T follicular helper cell (primary cell): ENCODE data around the gene ALDH2.
"Not testable (repeated sequence)": the region's sequence is repeated elsewhere in the genome, so short reads cannot be mapped to it uniquely, and the experiment has no call there.

Source experiments
- DNase-seq: peaks from one replicate; pipeline ENCODE4 v3.0.0-alpha.2; 2020; ENCODE audit warnings: low read depth

ALDH2 gene

GRCh38 chr12:111788178-111788654 is 21.5 kb downstream of the ALDH2 start:
- DNase-seq: no peak

GRCh38 chr12:111789779-111790178 is 23.0 kb downstream of the ALDH2 start:
- no peak for DNase-seq

- DNase-seq: no peak
Measured at GRCh38 chr12:111791507-111791906, 24.8 kb downstream of the ALDH2 start.

GRCh38 chr12:111792155-111792855 is 25.6 kb downstream of the ALDH2 start:
- no peak for DNase-seq

GRCh38 chr12:111792856-111793235 is 26.1 kb downstream of the ALDH2 start:
- DNase-seq: no peak

- DNase-seq: no peak
Measured at GRCh38 chr12:111798182-111798581, 31.4 kb downstream of the ALDH2 start.

GRCh38 chr12:111799758-111800157 is 33.0 kb downstream of the ALDH2 start:
- DNase-seq: no peak

- no peak for DNase-seq
Measured at GRCh38 chr12:111803038-111803626, 36.4 kb downstream of the ALDH2 start.

GRCh38 chr12:111803851-111804250 is 37.1 kb downstream of the ALDH2 start:
- DNase-seq: no peak

GRCh38 chr12:111806304-111806703 is 39.6 kb downstream of the ALDH2 start:
- DNase-seq: no peak

- no peak for DNase-seq
Measured at GRCh38 chr12:111807232-111807631, 40.5 kb downstream of the ALDH2 start.

- DNase-seq: peak; percentile 44
Measured at GRCh38 chr12:111812881-111813741, 46.4 kb downstream of the ALDH2 start.

- DNase-seq: no peak
Measured at GRCh38 chr12:111816065-111816615, 49.4 kb downstream of the ALDH2 start.

- DNase-seq: not testable (repeated sequence)
Measured at GRCh38 chr12:111816898-111817297, 50.2 kb downstream of the ALDH2 start.

- DNase-seq: no peak
Measured at GRCh38 chr12:111818340-111818739, 51.6 kb downstream of the ALDH2 start.

- DNase-seq: no peak
Measured at GRCh38 chr12:111819191-111820158, 52.7 kb downstream of the ALDH2 start.

- DNase-seq: not testable (repeated sequence)
Measured at GRCh38 chr12:111820828-111821227, 54.1 kb downstream of the ALDH2 start.

GRCh38 chr12:111822886-111823285 is 56.2 kb downstream of the ALDH2 start:
- DNase-seq: no peak

GRCh38 chr12:111823891-111824290 is 57.2 kb downstream of the ALDH2 start:
- no peak for DNase-seq

- not testable (repeated sequence) for DNase-seq
Measured at GRCh38 chr12:111824312-111824711, 57.6 kb downstream of the ALDH2 start.

- DNase-seq: no peak
Measured at GRCh38 chr12:111825509-111825908, 58.8 kb downstream of the ALDH2 start.
